HG03280 (cell line): Measurements from ENCODE around the gene RMND5A.

ENCODE experiments used
- ATAC-seq: cut with Tn5 transposase; IDR thresholded peaks from one replicate; pipeline ENCODE4 v1.9.1; 2021; ENCODE audit warnings: mild to moderate bottlenecking, moderate library complexity; ENCODE audit not compliant: unreplicated experiment

RMND5A gene

DNA sequence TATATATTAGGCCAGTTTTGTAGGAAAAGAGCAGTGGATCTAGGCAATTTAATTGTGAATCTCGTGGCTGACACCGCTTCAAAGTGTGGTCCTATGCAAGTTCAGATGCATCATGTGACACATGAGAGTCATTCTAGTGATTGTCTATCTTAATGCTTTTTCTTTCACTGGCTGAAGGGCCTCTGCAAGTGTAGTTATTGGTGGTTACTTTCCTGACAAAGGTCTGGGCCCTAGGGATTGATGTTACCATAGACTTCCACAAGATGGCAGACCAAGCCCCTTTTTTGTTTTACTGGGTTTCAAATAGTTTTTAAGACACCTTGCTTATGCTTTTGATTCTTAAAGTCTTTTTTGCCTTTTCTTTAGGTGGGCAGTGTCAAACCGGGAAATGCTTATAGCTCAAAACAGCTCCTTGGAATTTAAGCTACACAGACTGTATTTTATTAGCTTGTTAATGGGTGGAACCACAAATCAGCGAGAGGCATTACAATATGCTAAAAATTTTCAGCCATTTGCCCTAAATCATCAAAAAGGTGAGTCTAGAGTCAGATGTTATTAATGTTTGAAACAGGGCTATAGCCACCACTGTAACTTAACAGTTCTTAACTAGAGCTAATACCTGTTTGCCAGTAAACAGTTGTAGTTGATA lies 44.7 kb downstream of the RMND5A start:
- ATAC-seq: peak; percentile 69

DNA sequence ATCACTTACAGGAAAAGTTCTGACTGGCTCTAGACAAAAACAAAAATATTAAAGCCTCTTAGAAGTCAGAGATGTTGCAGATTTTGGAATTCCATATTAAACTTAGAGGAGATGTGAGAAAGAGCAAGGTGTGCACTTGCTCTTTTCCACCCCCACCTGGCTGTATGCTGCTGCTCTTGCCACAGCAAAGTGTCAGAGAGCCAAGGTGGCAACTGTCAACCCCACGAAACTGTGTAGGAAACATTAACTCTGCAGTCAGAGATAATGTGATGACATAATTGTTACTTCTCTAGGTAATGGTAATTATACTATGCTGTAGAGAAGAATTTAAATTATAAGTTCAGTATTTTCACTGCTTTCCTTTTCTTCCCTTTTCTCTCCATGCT lies 45.2 kb downstream of the RMND5A start:
- no peak for ATAC-seq

DNA sequence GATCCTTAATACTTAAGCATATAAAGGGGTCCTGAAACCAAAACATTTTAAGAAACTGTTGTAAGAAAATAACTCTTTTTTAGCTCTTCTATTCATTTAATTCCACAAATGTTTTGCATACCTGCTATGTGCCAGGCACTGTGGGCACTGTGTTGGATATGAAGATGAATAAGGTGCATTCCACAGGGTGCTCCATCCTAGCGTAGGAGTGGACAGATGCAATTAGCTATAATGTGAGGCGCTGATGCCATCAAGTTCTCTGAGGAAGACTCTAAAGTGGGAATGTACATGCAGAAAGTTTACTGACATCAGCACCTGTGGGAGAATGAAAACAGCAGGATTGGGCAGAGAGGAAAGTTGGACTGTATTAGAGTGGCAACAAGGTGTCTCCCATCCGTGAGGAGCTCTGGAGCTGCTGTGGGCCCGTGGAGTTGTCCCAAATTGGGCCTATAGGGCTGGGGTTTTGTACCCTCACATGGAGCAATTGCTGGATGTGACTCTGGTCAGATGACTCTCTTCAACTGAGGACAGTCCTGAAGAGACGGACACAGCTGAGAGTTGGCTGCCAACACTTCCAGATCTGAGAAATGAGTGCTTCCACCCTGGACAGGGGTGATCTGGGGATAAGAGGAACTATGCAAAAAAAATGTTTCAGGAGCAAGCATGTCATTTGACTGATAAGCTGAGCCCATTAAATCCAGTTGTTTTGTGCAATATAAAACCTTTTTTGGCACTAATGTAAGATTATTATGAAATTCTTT lies 48.3 kb downstream of the RMND5A start:
- no peak for ATAC-seq

DNA sequence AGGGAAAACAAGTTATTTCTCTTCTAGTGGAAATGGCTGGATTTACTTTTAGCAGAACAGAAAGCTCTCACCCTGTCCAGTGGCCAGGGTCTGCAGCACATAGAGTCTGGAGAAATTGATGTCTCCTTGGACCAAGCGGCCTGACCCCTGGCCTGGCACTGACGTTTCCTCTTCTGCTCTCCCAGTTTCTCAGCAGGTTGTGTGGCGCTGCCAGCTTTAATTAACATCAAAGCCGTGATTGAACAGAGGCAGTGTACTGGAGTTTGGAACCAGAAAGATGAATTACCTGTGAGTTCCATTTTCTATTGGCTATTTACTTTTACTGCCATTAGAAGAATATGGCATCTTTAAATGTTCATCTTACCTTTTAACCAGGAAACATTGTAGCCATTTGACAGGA lies 49.7 kb downstream of the RMND5A start:
- ATAC-seq: no peak

DNA sequence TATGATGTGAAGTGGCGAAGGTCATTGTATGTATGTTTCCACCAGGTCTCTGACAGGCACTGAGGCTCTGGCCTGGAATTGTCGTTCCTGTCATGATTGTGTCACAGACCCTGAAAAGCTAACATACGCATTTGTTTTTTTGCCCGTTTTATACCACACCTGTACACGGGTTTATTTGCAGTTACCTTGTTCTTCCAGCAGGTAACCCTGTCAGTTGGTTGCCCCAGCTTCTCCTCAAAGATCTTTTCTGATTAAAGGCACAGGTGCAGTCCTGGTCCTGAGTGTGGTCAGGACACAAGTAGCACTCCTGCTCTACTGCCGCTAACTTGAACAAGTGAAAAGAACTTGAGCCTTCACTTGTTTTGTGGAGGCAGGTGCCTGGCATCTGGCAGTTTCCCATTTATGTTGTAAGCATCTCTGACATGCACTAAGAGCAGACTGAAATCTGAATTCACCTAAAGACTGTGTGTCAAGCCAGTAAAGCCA lies 50.8 kb downstream of the RMND5A start:
- no peak for ATAC-seq

DNA sequence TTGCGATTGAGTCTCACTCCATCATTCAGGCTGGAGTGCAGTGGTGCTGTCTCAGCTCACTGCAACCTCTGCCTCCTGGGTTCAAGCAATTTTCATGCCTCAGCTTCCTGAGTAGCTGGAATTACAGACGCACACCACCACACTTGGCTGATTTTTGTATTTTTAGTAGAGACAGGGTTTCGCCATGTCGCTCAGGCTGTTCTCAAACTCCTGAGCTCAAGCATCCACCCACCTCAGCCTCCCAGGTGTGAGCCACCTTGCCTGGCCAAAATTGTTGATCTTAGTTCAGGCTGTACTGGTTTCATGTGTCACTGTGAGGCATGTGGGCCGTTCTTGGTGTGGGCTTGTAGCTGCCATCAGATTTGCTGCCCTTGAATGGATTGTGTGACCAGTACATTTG lies 52.5 kb downstream of the RMND5A start:
- no peak for ATAC-seq

DNA sequence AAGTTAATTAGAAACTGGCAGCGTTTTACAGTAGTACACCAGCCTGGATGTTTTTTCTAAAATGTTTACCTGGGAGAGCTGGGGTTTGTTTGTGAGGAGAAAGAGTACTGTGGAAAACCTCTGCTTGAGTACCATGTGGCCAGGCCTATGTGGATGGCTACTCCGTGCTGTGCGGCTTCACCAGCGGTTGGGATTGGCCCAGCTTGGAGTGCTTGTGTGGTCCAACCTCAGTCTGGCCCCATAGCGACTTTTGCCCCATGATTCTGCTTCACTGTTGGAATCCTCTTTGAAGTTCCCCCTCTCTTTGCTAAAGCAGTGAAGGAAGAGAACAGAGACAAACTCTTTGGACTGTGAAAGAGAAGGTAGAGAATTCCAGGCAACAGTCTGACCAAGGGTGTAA lies 54.8 kb downstream of the RMND5A start:
- ATAC-seq: no peak

DNA sequence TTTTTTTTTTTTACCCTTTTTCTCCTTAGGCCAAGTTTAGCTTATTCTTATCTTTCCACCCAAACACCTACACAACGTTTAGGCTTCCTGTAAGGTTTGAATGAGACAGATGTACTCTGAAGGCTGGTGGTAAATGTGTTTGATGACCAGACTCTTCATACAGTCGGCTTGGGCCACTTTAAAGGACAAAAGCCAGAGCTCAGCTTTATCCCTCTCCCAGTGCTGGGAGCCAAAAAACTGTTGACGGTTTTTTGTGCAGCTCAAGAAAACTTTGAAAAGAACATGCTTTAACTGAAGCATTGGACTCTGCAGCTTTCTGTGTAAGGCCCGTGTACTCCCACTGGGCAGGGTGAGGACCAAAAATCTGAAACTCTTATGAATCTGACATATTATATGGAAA lies 55.2 kb downstream of the RMND5A start:
- ATAC-seq: no peak

DNA sequence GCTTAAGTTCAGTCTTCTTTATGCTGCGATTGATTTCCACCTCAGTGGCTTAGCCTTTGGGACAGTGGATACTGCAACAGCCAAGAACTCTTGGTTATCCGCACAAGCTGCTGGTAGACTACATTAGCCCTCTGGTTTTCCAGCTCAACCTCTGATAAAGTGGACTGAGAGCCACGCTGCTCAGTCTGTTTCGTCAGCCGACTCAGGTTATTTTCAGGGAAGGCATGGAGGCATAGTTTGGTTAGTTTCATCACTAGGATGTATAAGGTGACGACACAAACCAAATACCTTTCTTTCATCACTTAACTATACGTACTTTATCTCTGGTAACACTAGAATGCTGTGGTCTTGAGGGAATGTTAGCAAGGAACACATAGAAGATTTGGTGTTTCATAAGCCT lies 56.4 kb downstream of the RMND5A start:
- ATAC-seq: no peak

DNA sequence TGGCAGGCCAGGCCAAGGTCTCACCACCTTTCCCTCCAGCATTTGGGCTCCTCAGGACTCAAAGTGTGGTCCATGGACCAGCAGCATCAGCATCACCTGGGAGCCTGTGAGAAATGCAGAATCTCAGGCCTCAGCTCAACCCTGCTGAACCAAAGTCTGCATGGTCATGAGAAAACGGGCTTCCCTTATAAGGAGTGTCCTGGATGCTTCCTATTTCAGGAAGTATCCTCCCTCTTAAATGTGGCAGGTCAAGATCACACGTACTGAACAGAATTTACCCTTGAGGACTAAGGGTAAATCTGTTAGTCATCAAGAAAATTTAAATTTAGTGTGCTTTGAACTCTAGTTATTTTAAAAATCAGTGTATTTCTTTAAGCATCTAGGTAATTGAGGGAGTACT lies 58.9 kb downstream of the RMND5A start:
- ATAC-seq: no peak

DNA sequence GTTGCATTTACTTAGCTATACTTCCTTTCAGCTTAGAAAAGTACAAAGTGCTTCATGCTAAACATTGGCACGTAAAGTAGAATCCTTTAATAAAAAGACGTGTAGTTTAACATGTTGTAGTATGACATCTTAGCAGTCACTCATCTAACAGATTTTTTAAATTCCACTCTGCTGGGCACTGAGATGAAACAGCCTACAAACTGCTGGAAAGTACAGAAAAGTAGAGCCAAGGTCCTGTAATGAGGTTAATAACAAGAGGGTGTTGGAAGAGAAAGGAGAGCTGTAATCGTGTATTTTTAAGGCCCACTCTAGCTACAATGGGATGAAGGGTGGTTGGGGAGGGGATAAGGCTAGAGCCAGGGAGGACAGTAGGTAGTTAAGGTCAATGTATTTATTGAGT lies 59.9 kb downstream of the RMND5A start:
- ATAC-seq: no peak

DNA sequence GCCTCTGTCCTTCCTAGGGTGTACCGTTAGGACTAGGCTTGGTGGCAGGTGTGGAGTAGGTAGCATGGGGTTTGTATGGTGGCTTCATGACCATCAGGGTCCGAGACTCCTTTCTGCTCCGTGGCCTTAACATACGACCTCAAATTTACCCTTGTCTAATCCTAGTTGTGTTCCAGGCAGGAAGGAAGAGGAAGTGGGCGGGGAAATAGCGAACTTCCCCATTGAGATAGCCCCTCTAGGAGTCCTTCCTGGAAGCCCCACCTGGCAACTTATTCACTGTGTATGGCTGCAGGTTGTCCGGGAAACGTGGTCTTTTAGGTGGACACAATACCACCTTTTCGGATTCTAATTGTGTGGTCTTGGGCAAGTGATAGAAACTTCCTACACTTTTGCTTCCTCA lies 61.3 kb downstream of the RMND5A start:
- ATAC-seq: no peak

DNA sequence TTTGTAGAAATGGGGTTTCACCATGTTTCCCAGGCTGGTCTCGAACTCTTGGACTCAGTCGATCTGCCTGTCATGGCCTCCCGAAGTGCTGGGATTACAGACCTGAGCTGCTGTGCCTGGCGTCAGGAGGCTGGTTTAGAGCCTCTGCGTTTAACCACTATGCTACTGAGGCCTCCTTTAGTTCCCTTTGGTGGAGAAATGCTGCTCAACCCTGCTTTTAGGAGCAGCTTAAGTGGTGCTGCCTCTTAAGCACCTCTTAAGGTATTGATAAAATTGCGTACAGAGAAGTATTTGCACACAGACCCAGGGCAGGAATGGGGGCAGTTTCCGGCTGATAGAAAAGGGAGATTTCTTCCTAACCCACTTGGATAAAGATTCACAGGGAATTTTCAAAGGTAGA lies 62.7 kb downstream of the RMND5A start:
- no peak for ATAC-seq

DNA sequence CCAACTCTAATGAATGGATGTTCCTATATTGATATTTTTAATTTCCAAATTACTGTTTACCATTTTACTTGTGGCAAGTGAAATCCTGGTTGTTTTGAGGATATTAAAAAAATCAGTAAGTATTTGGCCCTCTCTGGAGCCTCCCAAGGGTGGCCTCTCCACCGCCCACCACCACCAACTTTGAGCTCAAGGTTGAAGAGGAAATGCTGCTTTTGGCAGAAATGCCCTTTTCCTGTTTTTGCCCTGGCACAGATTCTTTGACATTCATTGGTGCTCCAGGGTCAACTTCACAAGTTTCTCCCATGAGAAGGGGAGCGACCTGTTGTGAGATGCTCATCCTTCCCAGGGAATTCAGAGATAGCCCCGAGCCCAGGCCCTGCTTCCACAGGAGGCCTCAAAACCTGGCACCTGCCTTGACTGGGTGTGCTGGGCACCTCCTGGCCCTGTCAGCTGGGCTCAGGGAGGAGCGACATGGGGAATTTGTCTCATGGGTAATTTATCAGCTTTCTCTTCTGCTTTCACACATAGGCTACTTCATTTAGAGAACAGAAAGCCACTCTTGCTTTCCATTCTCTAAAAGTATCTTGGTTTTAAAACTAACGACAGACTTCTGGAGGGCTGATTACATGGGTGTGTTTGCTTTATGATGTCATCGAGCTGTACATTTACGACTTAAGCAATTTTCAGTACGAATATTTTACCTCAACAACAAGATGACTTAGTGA lies 63.7 kb downstream of the RMND5A start:
- peak; percentile 87 for ATAC-seq

DNA sequence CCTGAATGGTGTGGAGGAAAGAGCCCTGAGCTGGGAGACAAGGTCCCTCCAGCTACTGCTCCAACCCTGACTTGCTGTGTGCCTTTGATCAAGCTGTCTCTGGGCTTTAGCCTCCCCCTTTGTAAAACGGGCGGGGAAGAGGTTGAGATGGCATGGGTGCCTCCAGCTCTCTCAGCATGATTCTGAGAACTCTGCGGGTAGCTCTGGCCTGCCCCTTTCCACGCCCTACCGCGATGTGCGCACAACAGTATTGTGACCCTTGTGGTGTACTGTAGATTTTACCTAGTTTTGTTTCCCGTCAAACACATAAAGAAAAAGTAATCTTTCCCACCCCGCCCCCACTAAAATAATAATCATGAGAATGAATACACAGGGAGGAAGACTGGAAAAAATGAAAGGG lies 65.4 kb downstream of the RMND5A start:
- ATAC-seq: no peak

DNA sequence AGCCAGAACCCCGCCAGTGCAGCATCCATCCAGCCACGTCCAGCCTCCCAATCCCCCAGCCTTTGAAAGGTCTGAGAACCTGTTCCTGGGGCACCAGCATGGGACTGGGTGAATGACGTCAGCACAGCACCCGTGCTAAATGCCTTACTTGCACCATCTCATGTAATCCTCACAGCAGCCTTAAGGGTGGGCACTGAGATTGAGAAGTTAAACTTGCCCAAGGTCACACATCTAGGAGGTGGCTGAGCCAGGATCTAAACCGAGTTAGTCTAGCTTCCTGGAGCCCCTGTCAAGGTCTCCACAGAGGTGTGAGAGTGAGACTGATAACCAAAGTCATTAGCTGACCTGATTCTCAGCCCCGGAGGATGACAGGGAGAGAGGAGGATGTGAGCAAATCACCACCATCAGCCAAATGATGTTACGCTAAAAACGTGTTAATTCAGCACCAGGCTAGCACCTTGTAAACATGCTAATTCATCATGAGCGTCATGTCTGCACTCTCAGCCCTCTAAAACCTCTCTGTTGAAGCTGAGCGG lies 66.0 kb downstream of the RMND5A start:
- no peak for ATAC-seq

DNA sequence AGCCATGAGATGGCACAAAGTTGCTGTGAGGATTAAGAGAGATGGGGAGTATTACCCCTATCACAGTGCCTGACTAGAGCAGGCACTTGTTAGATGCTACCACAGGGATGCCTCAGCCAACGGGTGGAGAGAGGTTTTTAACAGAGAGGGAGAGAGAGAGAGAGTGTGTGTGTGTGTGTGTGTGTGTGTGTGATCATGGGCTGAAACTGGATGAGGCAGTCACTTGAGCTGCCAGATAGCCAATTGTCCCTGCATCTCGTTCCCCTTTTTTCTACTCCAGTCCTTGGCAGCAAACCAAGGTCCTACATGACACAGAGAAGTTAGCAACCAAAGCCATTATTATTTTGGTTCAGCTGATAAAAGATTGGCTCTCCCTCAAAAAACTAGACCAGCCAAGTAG lies 67.6 kb downstream of the RMND5A start:
- no peak for ATAC-seq

DNA sequence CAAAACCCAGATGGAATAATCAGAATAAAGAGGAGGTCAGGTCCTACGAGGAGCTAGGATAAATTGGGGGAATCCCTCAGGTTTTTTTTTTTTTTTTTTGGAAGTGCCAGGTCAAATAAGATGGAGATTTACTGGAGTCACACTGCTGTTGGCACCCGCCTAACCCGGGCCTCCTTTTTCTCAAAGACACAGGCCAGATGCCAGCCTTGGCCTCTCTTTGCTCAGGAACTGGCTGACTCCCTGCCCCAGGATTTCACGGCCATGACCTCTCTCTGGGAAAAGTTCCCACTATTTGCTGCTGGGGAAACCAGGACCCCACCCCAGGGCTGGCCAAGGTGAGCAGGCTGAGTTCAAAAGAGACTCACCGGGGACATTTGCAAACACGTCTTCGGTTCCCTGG lies 68.1 kb downstream of the RMND5A start:
- ATAC-seq: no peak

DNA sequence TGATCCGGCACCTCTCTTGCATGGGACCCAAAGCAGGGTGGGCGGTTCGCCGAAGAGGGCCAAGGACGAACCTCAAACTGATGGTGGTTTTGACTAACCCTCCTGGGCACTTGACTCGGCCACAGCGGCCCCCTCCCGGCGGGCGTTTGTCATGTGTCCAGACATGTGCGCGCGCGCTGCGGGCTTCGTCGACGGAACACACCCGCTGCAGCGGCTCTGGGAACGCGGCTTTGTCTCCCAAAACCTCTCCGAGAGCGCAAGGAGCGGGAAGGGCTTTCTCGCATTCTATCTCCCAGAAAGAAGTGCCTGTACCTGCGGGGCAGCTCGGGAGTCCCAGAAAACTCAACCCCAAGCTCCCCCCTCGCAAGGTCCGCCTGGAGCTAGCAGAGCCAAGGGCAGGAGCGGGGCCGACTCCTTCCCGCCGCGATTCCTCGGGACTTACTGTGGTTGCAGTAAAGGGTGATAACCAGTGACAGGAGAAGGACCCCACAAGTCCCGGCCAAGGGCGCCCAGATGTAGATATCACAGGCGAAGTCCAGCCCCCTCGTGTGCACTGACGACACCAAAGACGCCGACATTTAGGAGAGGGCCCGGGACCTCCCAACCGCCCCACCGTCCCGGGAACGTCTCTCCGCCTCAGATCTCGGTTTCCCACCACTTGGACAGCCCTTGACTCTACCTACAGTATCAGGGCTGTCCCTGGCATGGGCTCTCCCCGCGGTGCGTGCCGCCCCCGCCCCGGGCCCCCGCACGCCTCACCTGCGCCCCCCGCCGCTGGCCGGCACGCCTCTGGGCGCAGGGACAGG lies 69.0 kb downstream of the RMND5A start:
- no peak for ATAC-seq

DNA sequence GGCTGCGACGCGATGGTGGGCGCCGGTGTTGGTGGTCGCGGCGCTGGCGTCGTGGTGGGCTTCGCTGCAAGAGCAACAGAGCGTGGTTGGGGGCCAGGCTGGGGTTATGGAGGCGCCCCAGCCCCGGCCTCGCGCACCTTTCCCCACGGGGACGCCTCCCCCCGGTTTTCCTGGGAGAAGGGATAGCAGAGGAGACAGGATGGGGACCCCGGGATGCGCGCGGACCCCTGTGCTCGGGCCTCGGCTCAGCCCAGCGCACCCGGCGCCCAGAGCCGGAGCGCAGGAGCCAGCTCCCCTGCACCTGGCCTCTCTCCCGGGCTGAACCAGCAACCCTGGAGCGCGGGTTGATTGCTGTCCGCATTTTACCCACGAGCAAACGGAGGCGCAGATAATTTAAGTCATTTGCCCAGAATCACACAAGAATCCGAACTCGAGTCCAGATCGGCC lies 69.6 kb downstream of the RMND5A start:
- no peak for ATAC-seq

DNA sequence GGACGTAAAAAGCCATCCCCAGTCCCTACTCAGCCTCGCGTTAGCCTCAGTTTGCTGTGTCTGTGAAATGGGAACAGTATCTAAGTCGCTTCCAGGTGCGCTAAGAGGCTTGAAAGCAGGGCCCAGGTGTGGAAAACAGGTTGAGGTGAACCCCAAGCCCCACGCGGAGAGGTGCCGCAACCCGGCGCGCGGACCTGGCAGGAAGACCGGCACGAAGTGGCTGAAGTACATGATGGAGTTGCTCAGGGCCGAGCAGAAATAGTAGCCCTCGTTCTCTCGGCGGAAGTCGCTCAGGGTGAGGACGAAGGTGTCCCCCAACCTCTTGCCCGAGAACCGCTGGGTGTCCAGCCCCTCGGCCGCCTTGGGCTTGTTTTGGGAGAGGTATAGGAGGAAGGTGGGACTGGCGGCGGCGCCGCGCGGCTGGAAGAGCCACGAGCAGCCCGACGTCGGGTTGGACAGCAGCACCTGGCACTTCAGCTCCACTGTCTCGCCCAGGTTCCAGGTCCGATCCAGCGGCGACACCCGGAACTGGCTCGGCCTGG lies 70.1 kb downstream of the RMND5A start:
- ATAC-seq: no peak
